ENCODE data around the gene DAO. TPM values are rescaled to one million over a fixed set of nuclear protein-coding genes. Genes with fewer than 3 reads are reported as not detected.

The DAO gene
- total RNA-seq, 4 donors from 2014 or later = not detected

- peak overlapping the region; percentile 3 to 95 (median 71) for H3K27ac ChIP-seq
- peaks cover 0 to 91% (median 39%) of the 10 kb centered on the region in 4 donors for H3K4me1 ChIP-seq
- WGBS, 2 donors = 34 to 35% methylated on average over 9 of the region's 9 CpGs
- H3K4me3 ChIP-seq = no peak overlapping the region
- no peak for DNase-seq (ENCODE audit: low spot score in 2 of 2)
- TF ChIP-seq POLR2A (IDR thresholded peaks at IDR 0.05) (no peak), CTCF (IDR thresholded peaks at IDR 0.05) (no peak), EP300 (IDR thresholded peaks at IDR 0.05) (no peak)
- peaks cover 0 to 31% (median 0%) of the 10 kb centered on the region in 3 donors for H3K36me3 ChIP-seq
- no peaks in the 10 kb centered on the region for H3K27me3 ChIP-seq
- H3K9me3 ChIP-seq = no peaks in the 10 kb centered on the region
Measured at GRCh38 chr12:108850854-108851573, 28.9 kb upstream of the DAO start.

- H3K4me1 ChIP-seq = peaks cover 0 to 79% (median 42%) of the 10 kb centered on the region in 4 donors
- H3K36me3 ChIP-seq = peaks cover 0 to 16% (median 0%) of the 10 kb centered on the region in 3 donors
- peak in 1 of 2 donors; percentile 64 for TF ChIP-seq EP300 (IDR thresholded peaks at IDR 0.05)
- TF ChIP-seq POLR2A (IDR thresholded peaks at IDR 0.05) = no peak
- TF ChIP-seq CTCF (IDR thresholded peaks at IDR 0.05) = no peak
- DNase-seq (ENCODE audit: low spot score in 2 of 2) = no peak
- H3K27me3 ChIP-seq = no peaks in the 10 kb centered on the region
- WGBS, 2 donors = 62 to 65% methylated on average over 16 of the region's 16 CpGs
- H3K4me3 ChIP-seq = no peak overlapping the region
- peak overlapping the region; percentile 64 to 95 (median 92) for H3K27ac ChIP-seq
- H3K9me3 ChIP-seq = no peaks in the 10 kb centered on the region
Measured at GRCh38 chr12:108852674-108853309, 27.1 kb upstream of the DAO start.

- DNase-seq (ENCODE audit: low spot score in 2 of 2) = no peak
- H3K27me3 ChIP-seq = no peaks in the 10 kb centered on the region
- H3K9me3 ChIP-seq = no peaks in the 10 kb centered on the region
- peaks cover 0 to 10% (median 0%) of the 10 kb centered on the region in 3 donors for H3K36me3 ChIP-seq
- H3K4me3 ChIP-seq = no peak overlapping the region
- H3K4me1 ChIP-seq = peaks cover 0 to 85% (median 44%) of the 10 kb centered on the region in 4 donors
- 68 to 78% methylated on average over 10 of the region's 10 CpGs for WGBS, 2 donors
- peak overlapping the region; percentile 72 to 95 (median 92) for H3K27ac ChIP-seq
- no peak for TF ChIP-seq CTCF (IDR thresholded peaks at IDR 0.05)
- TF ChIP-seq EP300 (IDR thresholded peaks at IDR 0.05) = no peak
- TF ChIP-seq POLR2A (IDR thresholded peaks at IDR 0.05) = no peak
Measured at GRCh38 chr12:108853426-108853825, 26.5 kb upstream of the DAO start.

- Histone ChIP-seq H3K9me3 (no peaks in the 10 kb centered on the region), H3K36me3 (peaks cover 0 to 4% (median 0%) of the 10 kb centered on the region in 3 donors), H3K27me3 (no peaks in the 10 kb centered on the region), H3K27ac (peak overlapping the region; percentile 72 to 95 (median 92)), H3K4me1 (peaks cover 0 to 85% (median 47%) of the 10 kb centered on the region in 4 donors), H3K4me3 (no peak overlapping the region)
- TF ChIP-seq POLR2A (IDR thresholded peaks at IDR 0.05) = no peak
- TF ChIP-seq CTCF (IDR thresholded peaks at IDR 0.05) = peak in 4 of 5 experiments; percentile 30 to 61 (median 48)
- DNase-seq (ENCODE audit: low spot score in 2 of 2) = peak in 1 of 2 donors; percentile 78
- WGBS, 2 donors = 50 to 52% methylated on average over 1 of the region's 1 CpG
Measured at GRCh38 chr12:108853981-108854446, 25.9 kb upstream of the DAO start.
